Measurements from ENCODE around the gene EEFSEC.
A peak's percentile ranks its signal among the peaks of the same experiment; 100 is the strongest.

The EEFSEC gene

GRCh38 chr3:128399221-128399915 lies 246.1 kb downstream of the EEFSEC start:
- no peaks in the 10 kb centered on the region for H3K27me3 ChIP-seq (ENCODE audit: control insufficient read depth, insufficient read depth, low read length, poor library complexity, severe bottlenecking)
- 70 to 74% methylated on average over 24 of the region's 24 CpGs for WGBS, 2 experiments
- no peak overlapping the region for H3K4me3 ChIP-seq (ENCODE audit: insufficient read depth, low read depth, low read length)
- H3K36me3 ChIP-seq (ENCODE audit: control insufficient read depth, insufficient read depth, low read length) = no peaks in the 10 kb centered on the region
- peak overlapping the region; percentile 61 for H3K27ac ChIP-seq (ENCODE audit: insufficient read depth, low read depth, low read length, poor library complexity, severe bottlenecking)
- H3K9me3 ChIP-seq (ENCODE audit: control insufficient read depth, low read length) = no peaks in the 10 kb centered on the region
- peaks cover 52% of the 10 kb centered on the region for H3K4me1 ChIP-seq (ENCODE audit: control insufficient read depth, insufficient read depth, low read length)

DNA sequence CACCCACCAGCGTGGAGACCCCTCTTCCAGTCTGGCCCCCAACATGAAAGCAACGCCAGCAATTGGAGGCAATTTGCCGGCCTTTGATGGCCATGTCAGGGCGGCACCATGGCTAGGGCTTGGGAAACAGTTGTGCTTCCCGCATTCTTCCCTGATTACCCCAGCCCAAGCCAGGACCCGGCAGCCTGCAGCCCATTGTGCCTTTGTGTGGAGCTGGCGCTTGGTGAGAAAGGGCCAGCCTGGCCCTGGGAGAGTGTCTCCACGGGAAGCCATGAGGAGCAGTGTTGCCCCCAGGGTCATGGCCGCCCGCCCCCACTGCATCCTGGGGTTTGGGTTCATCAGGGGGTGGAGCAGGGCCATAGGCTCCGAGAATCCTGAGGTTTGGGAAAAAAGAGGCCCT lies 247.4 kb downstream of the EEFSEC start:
- Histone ChIP-seq H3K36me3 (ENCODE audit: control insufficient read depth, insufficient read depth, low read length) (no peaks in the 10 kb centered on the region), H3K9me3 (ENCODE audit: control insufficient read depth, low read length) (no peaks in the 10 kb centered on the region), H3K27ac (ENCODE audit: insufficient read depth, low read depth, low read length, poor library complexity, severe bottlenecking) (peak overlapping the region; percentile 50), H3K27me3 (ENCODE audit: control insufficient read depth, insufficient read depth, low read length, poor library complexity, severe bottlenecking) (no peaks in the 10 kb centered on the region), H3K4me1 (ENCODE audit: control insufficient read depth, insufficient read depth, low read length) (peaks cover 52% of the 10 kb centered on the region), H3K4me3 (ENCODE audit: insufficient read depth, low read depth, low read length) (no peak overlapping the region)
- WGBS, 2 experiments = 31 to 37% methylated on average over 11 of the region's 11 CpGs

- 80 to 81% methylated on average over 11 of the region's 11 CpGs for WGBS, 2 experiments
- Histone ChIP-seq H3K27ac (ENCODE audit: insufficient read depth, low read depth, low read length, poor library complexity, severe bottlenecking) (no peak overlapping the region), H3K4me1 (ENCODE audit: control insufficient read depth, insufficient read depth, low read length) (peaks cover 49% of the 10 kb centered on the region), H3K36me3 (ENCODE audit: control insufficient read depth, insufficient read depth, low read length) (no peaks in the 10 kb centered on the region), H3K4me3 (ENCODE audit: insufficient read depth, low read depth, low read length) (no peak overlapping the region), H3K9me3 (ENCODE audit: control insufficient read depth, low read length) (no peaks in the 10 kb centered on the region), H3K27me3 (ENCODE audit: control insufficient read depth, insufficient read depth, low read length, poor library complexity, severe bottlenecking) (no peaks in the 10 kb centered on the region)
These were observed 249.0 kb downstream of the EEFSEC start for GRCh38 chr3:128402319-128402718.

DNA sequence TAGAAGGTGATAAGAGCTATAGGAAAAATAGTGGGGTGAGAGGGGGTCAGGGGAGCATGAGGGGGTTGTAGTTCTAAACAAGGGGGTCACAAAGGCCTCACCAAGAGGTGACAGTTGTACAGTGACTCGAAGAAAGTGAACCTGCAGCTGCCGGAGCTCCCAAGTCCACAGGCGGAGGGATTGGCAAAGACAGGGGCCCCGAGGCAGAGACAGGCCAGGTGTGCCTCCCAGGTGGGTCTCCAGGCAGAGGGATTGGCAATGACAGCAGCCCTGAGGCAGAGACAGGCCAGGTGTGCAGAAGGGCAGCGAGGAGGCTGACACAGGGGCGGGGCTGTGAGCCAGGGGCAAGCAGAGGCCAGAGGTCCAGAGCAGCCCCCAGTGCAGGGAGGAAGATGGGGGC lies 249.7 kb downstream of the EEFSEC start:
- H3K4me3 ChIP-seq (ENCODE audit: insufficient read depth, low read depth, low read length) = no peak overlapping the region
- no peak overlapping the region for H3K27ac ChIP-seq (ENCODE audit: insufficient read depth, low read depth, low read length, poor library complexity, severe bottlenecking)
- H3K9me3 ChIP-seq (ENCODE audit: control insufficient read depth, low read length) = no peaks in the 10 kb centered on the region
- no peaks in the 10 kb centered on the region for H3K36me3 ChIP-seq (ENCODE audit: control insufficient read depth, insufficient read depth, low read length)
- H3K27me3 ChIP-seq (ENCODE audit: control insufficient read depth, insufficient read depth, low read length, poor library complexity, severe bottlenecking) = no peaks in the 10 kb centered on the region
- 91 to 92% methylated on average over 6 of the region's 6 CpGs for WGBS, 2 experiments
- peaks cover 49% of the 10 kb centered on the region for H3K4me1 ChIP-seq (ENCODE audit: control insufficient read depth, insufficient read depth, low read length)

DNA sequence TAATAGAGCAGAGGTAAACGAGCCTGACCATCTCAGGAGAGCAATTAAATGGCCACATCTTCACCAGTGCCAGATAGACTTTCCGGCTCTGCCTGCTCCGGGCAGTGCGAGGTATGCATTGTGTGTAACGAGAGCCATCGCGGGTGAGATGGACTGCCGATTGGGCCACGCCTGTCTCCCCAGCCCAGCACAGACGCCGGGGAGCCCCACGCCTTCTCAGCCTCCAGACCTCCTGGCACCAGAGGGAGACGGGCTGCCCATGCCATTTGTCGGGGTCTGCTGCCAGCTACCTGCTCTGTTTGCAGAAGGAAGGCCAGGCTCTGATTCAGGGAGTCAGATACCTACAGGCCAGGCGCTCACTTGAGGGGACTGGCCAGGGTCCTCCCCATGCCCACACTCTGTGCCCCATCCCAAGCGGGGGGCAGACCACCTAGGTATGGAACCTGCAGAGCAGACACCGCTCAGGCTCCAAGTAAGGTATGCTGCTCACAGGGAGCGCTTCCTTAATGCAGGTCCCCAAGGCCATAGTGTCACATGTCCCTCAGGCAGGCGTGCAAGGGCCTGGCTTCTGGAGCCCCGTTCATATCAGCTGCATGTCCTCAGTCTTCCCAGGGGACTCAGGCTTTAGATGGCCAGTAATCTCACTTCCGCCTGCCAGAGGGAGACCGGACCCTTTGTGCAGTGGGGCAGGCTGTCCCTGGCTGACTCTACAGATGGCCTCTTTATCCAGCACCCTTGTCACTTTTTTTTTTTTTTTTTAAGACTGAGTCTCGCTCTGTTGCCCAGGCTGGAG lies 251.2 kb downstream of the EEFSEC start:
- whole genome bisulfite sequencing, 2 experiments = 88 to 89% methylated on average over 23 of the region's 23 CpGs
- H3K4me3 ChIP-seq (ENCODE audit: insufficient read depth, low read depth, low read length) = no peak overlapping the region
- peaks cover 35% of the 10 kb centered on the region for H3K4me1 ChIP-seq (ENCODE audit: control insufficient read depth, insufficient read depth, low read length)
- no peak overlapping the region for H3K27ac ChIP-seq (ENCODE audit: insufficient read depth, low read depth, low read length, poor library complexity, severe bottlenecking)
- H3K36me3 ChIP-seq (ENCODE audit: control insufficient read depth, insufficient read depth, low read length) = no peaks in the 10 kb centered on the region
- no peaks in the 10 kb centered on the region for H3K9me3 ChIP-seq (ENCODE audit: control insufficient read depth, low read length)
- no peaks in the 10 kb centered on the region for H3K27me3 ChIP-seq (ENCODE audit: control insufficient read depth, insufficient read depth, low read length, poor library complexity, severe bottlenecking)

- no peaks in the 10 kb centered on the region for H3K27me3 ChIP-seq (ENCODE audit: control insufficient read depth, insufficient read depth, low read length, poor library complexity, severe bottlenecking)
- H3K9me3 ChIP-seq (ENCODE audit: control insufficient read depth, low read length) = no peaks in the 10 kb centered on the region
- peaks cover 23% of the 10 kb centered on the region for H3K4me1 ChIP-seq (ENCODE audit: control insufficient read depth, insufficient read depth, low read length)
- H3K4me3 ChIP-seq (ENCODE audit: insufficient read depth, low read depth, low read length) = no peak overlapping the region
- no peak overlapping the region for H3K27ac ChIP-seq (ENCODE audit: insufficient read depth, low read depth, low read length, poor library complexity, severe bottlenecking)
- WGBS, 2 experiments = 93 to 96% methylated on average over 8 of the region's 8 CpGs
- no peaks in the 10 kb centered on the region for H3K36me3 ChIP-seq (ENCODE audit: control insufficient read depth, insufficient read depth, low read length)
These were observed 252.4 kb downstream of the EEFSEC start for GRCh38 chr3:128405554-128406277.

DNA sequence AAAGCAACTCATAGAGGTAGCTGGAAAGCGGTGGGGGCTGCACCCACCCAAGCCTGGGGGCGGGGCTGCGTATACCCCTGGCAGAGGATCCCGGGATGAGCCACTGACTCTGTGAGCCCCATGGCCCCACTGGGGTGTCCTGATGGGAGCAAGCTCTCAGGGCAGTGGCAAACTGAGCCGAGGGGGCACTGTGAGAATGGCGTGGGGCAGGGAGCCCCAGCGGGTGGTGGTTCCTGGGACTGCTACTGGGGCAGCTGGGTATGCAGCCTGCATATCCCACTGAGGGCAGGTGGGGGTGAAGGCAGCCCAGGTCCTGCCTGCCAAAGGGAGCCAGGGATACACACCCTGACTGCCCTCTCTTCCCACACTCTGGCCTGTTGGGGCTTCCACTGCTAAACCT lies 254.0 kb downstream of the EEFSEC start:
- 87 to 91% methylated on average over 7 of the region's 7 CpGs for whole genome bisulfite sequencing, 2 experiments
- Histone ChIP-seq H3K4me3 (ENCODE audit: insufficient read depth, low read depth, low read length) (no peak overlapping the region), H3K36me3 (ENCODE audit: control insufficient read depth, insufficient read depth, low read length) (no peaks in the 10 kb centered on the region), H3K9me3 (ENCODE audit: control insufficient read depth, low read length) (no peaks in the 10 kb centered on the region), H3K27me3 (ENCODE audit: control insufficient read depth, insufficient read depth, low read length, poor library complexity, severe bottlenecking) (no peaks in the 10 kb centered on the region), H3K27ac (ENCODE audit: insufficient read depth, low read depth, low read length, poor library complexity, severe bottlenecking) (no peak overlapping the region), H3K4me1 (ENCODE audit: control insufficient read depth, insufficient read depth, low read length) (peaks cover 10% of the 10 kb centered on the region)

DNA sequence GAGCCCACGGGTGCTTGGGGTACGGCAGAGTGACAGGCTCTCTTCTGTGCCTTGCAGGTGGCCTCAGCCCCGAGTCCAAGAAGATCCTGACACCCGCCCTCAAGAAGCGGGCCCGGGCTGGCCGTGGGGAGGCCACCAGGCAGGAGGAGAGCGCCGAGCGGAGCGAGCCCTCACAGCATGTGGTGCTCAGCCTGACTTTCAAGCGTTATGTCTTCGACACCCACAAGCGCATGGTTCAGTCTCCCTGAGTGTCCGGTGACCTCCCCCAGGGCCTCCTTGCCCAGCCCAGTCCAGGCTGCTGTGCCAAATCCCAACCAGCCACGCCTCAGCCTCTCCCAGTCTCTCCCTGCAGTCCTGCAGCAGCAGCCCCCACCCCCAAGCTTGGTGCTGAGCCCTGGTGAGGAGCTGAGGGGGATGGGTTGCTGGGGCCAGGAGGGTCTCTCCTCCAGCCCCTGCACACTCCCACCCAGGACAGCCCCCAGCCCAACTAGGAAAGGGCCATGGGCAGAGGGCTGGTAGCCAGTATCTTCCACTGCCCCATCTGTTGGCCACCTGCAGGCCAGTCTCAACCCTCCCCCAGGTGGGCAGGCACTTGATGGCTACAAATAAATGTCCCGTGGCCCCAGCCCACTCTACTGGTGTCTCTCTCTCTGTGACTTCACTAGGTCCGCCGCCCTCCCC lies 254.9 kb downstream of the EEFSEC start:
- no peaks in the 10 kb centered on the region for H3K27me3 ChIP-seq (ENCODE audit: control insufficient read depth, insufficient read depth, low read length, poor library complexity, severe bottlenecking)
- no peaks in the 10 kb centered on the region for H3K9me3 ChIP-seq (ENCODE audit: control insufficient read depth, low read length)
- H3K27ac ChIP-seq (ENCODE audit: insufficient read depth, low read depth, low read length, poor library complexity, severe bottlenecking) = no peak overlapping the region
- H3K4me1 ChIP-seq (ENCODE audit: control insufficient read depth, insufficient read depth, low read length) = peaks cover 12% of the 10 kb centered on the region
- 87% methylated on average over 19 of the region's 19 CpGs for WGBS, 2 experiments
- no peak overlapping the region for H3K4me3 ChIP-seq (ENCODE audit: insufficient read depth, low read depth, low read length)
- H3K36me3 ChIP-seq (ENCODE audit: control insufficient read depth, insufficient read depth, low read length) = no peaks in the 10 kb centered on the region

GRCh38 chr3:128408693-128409623 lies 255.7 kb downstream of the EEFSEC start:
- Histone ChIP-seq H3K27me3 (ENCODE audit: control insufficient read depth, insufficient read depth, low read length, poor library complexity, severe bottlenecking) (no peaks in the 10 kb centered on the region), H3K4me1 (ENCODE audit: control insufficient read depth, insufficient read depth, low read length) (peaks cover 13% of the 10 kb centered on the region), H3K4me3 (ENCODE audit: insufficient read depth, low read depth, low read length) (no peak overlapping the region), H3K36me3 (ENCODE audit: control insufficient read depth, insufficient read depth, low read length) (no peaks in the 10 kb centered on the region), H3K9me3 (ENCODE audit: control insufficient read depth, low read length) (no peaks in the 10 kb centered on the region), H3K27ac (ENCODE audit: insufficient read depth, low read depth, low read length, poor library complexity, severe bottlenecking) (no peak overlapping the region)
- WGBS, 2 experiments = 85 to 88% methylated on average over 16 of the region's 16 CpGs

All from ectodermal cell (in vitro differentiated cells).